ACHN (cell line): ENCODE results near the gene HYAL3.
A peak's percentile ranks its signal among the peaks of the same experiment; 100 is the strongest.
"Not testable (repeated sequence)": the region's sequence is repeated elsewhere in the genome, so short reads cannot be mapped to it uniquely, and the experiment has no call there.

Source experiments
- DNase-seq: peaks from one replicate; pipeline ENCODE4 v3.0.0-alpha.2; 2015
- in situ Hi-C: cut with HindIII; loops from 2 replicates; pipeline ENCODE4 v1.10.0; 2017; ENCODE audit warnings: low sequenced_read_pairs, low pct_ligation_motif_present, low pct_unique_long_range_greater_than_20kb

The HYAL3 gene

DNA sequence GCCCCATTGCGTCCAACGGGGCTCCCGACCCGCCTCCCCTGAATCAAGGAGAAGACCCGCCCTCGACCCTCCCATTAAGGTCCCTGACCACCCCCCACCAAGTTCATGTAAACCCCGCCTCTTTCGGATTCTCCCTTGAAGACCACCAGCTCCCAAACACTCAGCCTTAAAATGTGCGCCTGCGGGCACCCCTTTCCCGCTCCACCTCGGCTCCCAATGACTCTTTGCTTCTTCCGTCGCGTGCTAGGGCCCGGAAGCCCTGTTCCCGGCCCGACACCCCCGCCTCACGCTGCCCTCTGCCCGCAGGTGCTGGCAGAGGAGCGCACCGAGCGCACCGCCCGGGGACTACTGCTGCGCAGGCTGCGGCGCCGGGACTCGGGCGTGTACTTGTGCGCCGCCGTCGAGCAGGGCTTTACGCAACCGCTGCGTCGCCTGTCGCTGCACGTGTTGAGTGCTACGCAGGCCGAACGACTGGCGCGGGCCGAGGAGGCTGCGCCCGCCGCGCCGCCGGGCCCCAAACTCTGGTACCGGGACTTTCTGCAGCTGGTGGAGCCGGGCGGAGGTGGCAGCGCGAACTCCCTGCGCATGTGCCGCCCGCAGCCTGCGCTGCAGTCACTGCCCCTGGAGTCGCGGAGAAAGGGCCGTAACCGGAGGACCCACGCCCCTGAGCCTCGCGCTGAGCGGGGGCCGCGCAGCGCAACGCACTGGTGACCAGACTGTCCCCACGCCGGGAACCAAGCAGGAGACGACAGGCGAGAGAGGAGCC lies 23.0 kb downstream of the HYAL3 start:
- DNase-seq: no peak
- in situ Hi-C loops: no loop called here

DNA sequence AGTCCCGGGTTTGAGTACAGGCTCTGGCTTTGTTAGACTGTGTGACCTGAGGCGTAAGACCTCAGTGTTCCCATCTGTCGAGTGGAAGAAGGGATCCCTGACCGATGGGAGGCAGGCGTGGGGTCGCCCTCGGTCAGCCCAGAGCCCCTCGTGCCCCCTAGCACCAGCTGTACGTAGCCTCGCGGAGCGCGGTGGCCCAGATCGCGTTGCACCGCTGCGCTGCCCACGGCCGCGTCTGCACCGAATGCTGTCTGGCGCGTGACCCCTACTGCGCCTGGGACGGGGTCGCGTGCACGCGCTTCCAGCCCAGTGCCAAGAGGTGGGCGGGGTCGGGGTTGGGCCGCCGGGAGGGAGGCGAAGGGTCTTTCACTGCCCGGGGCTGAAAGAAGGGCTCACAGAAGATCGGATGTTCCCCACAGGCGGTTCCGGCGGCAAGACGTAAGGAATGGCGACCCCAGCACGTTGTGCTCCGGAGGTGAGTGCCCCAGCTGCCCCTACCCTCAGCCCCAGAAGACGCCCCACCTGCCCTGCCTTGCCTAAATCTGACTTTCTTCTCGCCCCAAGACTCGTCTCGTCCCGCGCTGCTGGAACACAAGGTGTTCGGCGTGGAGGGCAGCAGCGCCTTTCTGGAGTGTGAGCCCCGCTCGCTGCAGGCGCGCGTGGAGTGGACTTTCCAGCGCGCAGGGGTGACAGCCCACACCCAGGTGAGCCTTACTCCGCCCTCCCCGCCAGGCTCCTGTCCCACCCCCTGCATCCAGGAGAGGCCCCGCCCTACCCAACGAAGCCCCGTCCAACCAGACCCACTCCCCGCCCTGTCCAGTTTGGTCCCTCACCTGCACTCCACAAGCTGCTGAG lies 23.8 kb downstream of the HYAL3 start:
- in situ Hi-C loops: no loop called here
- no peak for DNase-seq

DNA sequence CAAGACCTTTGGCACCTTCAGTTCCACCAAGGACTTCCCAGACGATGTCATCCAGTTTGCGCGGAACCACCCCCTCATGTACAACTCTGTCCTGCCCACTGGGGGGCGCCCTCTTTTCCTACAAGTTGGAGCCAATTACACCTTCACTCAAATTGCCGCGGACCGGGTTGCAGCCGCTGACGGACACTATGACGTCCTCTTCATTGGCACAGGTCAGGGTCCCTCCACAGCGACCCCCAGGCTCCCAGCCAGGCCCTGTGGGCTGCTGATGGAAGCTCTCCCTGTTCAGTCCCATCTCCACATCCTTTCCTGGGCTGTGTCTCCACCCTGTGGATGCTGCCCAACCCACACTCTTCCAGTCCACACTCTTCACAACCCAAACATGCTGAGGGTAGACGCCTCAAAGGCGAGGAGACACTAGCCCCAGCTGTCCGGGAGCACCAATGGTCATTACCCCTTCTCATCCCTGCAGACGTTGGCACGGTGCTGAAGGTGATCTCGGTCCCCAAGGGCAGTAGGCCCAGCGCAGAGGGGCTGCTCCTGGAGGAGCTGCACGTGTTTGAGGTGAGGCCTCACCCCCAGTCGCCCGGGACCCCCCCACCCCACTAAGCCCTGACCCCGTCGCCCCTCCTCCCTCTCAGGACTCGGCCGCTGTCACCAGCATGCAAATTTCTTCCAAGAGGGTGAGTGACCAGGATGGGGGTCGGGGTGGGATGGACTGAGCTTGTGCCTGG lies 24.7 kb downstream of the HYAL3 start:
- peak; percentile 58 for DNase-seq
- in situ Hi-C loops: no loop called here

DNA sequence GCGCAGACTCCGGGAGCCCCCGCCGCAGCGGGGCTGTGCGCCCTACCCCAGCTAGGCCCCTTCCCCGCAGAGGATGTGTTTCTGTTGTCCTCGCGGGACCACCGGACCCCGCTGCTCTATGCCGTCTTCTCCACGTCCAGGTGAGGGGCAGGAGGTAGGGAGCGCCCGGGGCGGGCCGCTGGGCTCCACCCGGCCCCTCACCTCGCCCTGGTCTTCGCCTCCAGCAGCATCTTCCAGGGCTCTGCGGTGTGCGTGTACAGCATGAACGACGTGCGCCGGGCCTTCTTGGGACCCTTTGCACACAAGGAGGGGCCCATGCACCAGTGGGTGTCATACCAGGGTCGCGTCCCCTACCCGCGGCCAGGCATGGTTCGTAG lies 25.5 kb downstream of the HYAL3 start:
- in situ Hi-C loops: no loop called here
- no peak for DNase-seq

DNA sequence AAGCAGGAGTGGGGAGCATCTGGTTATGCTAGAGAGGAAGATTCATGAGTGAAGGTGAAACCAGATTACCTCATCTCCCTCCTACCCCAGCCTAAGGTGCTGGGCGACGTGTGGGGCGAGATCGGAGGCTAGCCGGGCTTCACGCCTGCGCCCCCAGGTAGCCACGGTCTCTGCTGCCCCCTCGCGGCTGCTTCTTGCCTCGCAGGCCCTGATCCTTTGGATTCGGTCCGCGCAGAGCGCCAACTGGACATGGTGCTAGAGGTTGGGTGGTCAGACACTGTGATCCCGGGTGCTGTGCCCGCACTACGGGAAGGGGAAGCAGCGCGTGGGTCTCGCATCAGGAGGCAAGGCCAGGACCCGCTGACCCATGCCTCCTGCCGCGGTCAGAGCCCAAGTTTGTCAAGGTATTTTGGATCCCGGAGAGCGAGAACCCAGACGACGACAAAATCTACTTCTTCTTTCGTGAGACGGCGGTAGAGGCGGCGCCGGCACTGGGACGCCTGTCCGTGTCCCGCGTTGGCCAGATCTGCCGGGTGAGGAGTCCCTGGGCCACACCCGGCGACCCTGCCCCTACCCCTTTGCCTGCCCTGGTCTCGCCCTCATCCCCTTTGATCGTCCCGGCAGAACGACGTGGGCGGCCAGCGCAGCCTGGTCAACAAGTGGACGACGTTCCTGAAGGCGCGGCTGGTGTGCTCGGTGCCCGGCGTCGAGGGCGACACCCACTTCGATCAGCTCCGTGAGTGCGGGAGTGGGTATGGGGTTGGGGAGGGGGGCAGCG lies 26.1 kb downstream of the HYAL3 start:
- in situ Hi-C loops: no loop called here
- peak; percentile 72 for DNase-seq

DNA sequence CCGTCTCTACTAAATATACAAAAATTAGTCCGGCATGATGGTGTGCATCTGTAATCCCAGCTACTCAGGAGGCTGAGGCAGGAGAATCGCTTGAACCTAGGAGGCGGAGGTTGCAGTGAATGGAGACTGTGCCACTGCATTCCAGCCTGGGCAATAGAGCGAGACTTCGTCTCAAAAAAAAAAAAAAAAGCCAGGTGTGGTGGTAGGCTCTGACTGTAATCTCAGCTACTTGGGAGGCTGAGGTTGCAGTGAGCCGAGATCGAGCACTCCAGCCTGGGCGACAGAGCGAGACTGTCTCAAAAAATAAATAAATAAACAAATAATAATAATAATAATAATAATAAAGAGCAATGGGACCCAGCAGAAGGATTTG lies 26.7 kb downstream of the HYAL3 start:
- in situ Hi-C loops, DNase-seq: not testable (repeated sequence)

DNA sequence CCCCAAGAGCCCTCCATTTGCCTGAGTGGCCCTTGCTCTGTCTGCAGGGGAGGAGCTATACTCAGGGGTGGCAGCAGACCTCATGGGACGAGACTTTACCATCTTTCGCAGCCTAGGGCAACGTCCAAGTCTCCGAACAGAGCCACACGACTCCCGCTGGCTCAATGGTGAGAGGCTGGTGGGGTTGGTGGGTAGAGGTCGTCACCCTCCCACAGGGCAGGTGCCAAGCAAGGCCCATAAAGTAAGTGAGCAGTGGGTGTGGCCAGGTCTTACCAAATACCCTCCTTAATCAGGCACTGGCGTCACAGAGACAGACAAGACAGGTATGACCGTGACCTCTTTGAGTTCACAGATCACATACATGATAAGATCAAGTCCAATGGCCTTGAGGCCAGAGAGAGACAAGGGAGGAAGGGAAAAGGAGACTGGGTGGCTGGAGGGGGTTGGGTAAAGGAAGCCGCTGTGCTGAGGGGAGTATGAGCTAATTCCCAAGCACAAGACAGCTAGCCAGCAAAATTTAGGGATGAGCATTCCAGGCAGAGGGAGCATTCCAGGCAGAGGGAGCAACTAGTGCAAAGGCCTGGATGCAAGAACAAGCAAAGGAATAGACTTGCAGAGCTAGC lies 27.8 kb downstream of the HYAL3 start:
- no peak for DNase-seq
- in situ Hi-C loops: no loop called here

DNA sequence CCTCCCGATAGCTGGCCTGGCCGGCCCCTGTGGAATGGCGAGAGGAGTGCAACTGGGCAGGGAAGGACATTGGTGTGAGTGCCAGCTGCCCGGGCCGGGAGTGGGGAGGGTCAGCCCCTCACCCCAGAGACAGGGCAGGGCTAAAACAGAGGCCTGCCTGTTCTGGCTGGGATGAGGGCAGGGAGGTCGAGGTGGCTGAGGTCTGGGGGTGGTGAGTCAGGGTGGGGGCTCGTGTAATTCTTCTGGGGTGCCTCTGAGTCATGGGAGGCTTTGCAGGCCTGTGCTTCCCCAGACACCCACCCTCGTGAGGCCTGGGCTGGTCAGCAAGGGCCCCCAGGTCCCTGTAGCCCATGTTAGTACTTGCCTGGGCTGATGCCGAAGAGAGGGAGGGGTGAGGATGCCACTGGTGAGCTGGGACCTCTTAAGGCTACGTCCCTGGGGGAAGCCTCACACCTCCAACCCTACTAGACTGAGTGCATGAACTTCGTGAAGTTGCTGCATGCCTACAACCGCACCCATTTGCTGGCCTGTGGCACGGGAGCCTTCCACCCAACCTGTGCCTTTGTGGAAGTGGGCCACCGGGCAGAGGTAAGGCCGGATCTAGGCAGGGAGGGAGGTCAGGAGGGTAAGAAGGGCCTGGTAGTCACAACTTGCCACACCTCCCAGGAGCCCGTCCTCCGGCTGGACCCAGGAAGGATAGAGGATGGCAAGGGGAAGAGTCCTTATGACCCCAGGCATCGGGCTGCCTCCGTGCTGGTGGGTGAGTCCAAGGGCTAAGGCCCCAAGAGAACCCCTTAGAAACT lies 28.6 kb downstream of the HYAL3 start:
- in situ Hi-C loops: no loop called here
- DNase-seq: no peak

DNA sequence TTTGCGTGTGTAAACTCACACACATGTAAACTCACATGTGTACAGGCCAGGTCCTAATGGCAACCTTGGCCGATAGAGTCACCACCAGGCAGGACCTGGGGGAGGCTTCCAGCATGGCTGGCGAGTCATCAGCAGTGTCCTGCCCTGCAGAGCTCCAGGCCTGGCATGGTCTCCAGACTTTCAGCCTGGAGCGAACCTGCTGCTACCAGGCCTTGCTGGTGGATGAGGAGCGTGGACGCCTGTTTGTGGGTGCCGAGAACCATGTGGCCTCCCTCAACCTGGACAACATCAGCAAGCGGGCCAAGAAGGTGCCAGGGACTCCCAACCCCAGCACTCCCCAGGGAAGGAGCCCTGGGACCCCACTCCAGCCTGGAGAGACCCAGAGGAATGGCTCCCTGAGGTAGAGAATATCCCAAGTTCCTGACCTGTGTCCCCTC lies 29.2 kb downstream of the HYAL3 start:
- in situ Hi-C loops: no loop called here
- peak; percentile 29 for DNase-seq

DNA sequence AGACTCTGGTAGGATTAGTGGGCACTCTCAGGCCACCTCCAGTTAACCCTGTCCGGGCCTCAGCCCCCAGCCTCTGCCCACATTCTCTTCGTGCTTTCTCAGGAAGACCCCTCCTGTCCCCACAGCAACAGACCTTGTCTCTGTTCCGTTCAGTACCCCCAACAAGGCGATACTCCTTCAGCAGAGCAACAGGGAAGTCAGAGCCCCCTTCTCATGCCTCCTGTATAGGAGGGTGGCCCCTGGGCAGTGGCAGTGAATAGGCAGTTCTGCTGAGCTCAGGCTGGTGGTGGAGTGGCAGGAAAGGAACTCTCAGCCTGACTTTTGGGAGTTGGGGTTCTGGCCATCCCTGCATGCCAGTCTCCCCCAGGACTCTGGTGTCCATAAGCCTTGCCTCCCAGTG lies 29.7 kb downstream of the HYAL3 start:
- DNase-seq: no peak
- in situ Hi-C loops: no loop called here

DNA sequence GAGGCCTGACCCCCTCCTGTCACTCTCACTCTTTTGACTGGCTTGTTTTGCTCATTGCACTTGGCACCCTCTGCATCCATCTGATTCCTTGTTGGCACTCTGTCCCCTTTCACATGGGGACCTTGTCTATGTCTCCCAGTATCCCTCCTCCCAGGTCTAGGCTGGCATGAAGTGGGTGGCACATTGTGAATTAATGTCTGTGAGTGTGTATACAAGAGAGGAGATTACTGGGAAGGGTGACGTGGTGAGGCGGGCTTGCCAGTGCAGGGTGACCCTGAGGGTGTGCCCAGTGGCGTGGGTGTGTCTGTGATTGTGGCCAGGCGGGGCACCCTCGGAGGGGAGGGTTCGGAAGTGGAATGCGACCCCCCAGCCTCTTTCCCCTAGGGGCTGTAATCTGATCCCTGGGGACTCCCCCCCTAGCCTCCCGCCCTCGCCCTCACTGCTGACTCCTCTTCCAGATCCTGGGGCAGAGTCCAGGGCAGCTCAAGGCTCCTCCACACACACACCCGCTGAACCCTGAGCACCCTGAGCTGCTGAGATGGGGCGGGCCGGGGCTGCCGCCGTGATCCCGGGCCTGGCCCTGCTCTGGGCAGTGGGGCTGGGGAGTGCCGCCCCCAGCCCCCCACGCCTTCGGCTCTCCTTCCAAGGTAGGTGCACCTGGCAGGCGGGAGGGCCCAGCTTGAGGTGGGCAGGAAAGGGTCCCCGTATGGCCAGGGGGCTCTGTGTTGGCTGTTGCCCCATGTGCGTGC lies 30.3 kb downstream of the HYAL3 start, which contains the start of gene SEMA3B:
SEMA3B (plus strand) TSS at position 445 of the 749 bp plus-strand sequence; CDS start at position 539, 94 bp downstream.
- in situ Hi-C loops: no loop called here
- peak; percentile 48 for DNase-seq

DNA sequence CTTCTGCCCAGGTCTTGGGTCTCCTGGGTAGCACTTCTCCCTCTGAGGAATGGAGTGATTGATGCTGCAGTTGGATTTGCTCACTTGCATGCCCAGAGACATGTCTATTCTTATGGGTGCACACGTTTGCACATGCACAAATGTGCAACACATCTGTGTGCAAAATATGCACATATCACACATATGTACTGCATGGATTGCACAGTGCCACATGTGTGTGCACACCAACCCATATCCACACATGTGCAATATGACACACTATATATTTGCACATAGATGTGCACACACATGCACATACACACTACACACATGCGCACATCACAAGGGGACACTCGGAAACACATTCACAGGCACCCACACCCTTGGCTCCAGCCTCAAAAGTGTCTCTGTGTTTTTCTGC lies 30.9 kb downstream of the HYAL3 start:
- no peak for DNase-seq
- in situ Hi-C loops: no loop called here

DNA sequence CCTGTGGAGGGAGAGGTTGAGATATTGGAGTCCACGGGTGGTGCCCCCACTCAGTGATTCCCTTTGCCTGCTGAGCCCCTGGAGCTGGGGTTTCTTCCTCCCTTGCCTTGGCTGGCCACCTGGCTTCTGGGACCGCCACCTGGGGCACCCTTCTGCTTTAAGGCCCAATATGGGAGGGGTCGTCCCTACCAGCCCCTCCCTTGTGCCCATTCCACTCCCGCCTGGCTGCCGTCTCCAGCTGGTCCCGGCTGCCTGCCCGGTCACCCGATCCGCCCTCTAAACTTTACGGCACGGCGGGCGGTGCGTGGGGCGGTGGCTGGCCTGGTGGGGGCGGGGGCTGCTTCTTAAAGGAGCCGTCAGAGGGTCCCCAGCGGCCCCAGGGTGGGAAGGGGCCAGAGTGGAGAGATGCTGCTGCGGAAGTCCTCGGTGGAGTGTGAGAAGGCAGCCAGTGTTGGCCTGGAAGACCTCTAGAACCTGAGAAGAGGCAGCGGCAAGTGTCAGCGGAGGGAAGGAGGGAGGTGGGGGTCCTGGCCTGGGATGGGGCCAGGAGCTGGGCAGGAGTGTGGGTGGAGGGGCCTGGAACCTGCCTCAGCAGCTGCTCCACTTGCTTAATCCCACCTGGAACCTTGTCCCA lies 31.8 kb downstream of the HYAL3 start:
- peak; percentile 21 for DNase-seq
- in situ Hi-C loops: no loop called here

DNA sequence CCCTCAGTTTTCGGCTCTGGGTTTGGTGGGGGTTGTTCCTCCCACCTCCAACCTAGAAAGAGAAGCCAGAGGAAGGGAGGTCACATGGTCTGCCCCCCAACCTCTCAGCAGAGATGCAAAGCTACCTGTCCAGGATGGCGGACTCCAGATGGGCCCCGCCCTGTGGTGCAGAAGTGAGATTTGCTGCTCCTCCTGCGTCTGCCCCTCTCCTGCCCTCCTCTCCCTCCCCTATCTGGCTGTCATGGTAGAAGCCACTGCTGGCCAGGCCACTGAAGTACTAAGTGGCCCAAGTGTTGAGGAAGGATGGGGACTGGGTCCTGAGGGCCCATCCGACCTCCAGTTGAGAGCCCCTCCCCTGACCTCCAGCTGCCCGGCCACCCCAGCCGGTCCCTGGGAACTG lies 32.4 kb downstream of the HYAL3 start:
- in situ Hi-C loops: no loop called here

DNA sequence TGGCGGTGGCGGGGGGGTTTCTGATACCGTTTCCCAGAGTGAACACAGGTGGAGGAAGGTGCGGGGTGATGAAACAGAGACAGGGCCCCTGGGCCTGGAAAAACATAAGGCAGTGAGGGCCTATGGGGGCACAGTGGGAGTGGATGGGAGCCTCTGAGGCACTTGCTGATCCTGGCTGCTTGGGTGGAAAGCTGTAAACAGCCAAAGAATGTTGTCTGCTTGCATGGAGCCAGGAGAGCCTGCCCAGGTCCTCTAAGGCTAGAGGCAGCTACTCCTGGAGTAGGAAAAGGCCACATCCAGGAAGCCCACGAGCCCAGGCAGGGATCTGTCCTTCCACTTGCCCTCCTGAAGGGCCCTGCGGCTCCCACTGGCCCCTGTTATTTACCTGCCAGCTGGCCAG lies 33.2 kb downstream of the HYAL3 start:
- no peak for DNase-seq
- in situ Hi-C loops: no loop called here

More for the DNA sequence above, 32.4 kb downstream of the HYAL3 start:
- DNase-seq: no peak

DNA sequence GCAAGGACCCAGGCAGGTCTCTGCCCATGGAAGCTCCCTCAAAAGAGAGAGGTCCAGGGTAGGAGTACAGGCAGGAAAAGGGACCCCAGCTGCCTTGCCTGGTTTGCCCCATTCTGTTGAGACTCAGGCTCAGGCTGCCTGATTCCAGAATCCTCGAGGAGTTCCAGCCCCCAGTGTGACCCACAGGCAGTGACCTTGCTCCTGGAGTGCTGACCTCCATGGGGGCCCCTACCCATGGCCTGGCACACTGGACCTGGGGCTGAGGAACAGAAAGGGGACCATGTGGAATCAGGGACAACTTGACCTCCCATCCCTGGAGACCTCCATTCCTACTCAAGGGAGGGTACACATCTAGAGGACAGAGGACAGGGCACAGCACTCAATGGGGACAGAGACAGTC lies 33.6 kb downstream of the HYAL3 start:
- in situ Hi-C loops: no loop called here
- DNase-seq: no peak
